ENCODE results near the gene PRLR. TPM values are rescaled to one million over a fixed set of nuclear protein-coding genes. Genes with fewer than 3 reads are reported as not detected.
A peak's percentile ranks its signal among the peaks of the same experiment; 100 is the strongest.

PRLR gene
- total RNA-seq, 1 experiment from 2014 or later, result not detected

- DNase-seq (ENCODE audit: extremely low read depth, low read depth), result no peak
Observed at GRCh38 chr5:35237580-35238376, 7.5 kb upstream of the PRLR start.

- no peak for DNase-seq (ENCODE audit: extremely low read depth, low read depth)
Observed at GRCh38 chr5:35236770-35237169, 6.5 kb upstream of the PRLR start.

- DNase-seq (ENCODE audit: extremely low read depth, low read depth), result no peak
Observed at GRCh38 chr5:35233601-35234000, 3.3 kb upstream of the PRLR start.

GRCh38 chr5:35233121-35233520, 2.8 kb upstream of the PRLR start:
- DNase-seq (ENCODE audit: extremely low read depth, low read depth), result no peak

- DNase-seq (ENCODE audit: extremely low read depth, low read depth), result no peak
Observed at GRCh38 chr5:35232124-35232523, 1.8 kb upstream of the PRLR start.

GRCh38 chr5:35229076-35230037, 930 bp downstream of the PRLR start:
- DNase-seq (ENCODE audit: extremely low read depth, low read depth), result no peak

GRCh38 chr5:35228310-35228709, 2.0 kb downstream of the PRLR start:
- no peak for DNase-seq (ENCODE audit: extremely low read depth, low read depth)

- no peak for DNase-seq (ENCODE audit: extremely low read depth, low read depth)
Observed at GRCh38 chr5:35227720-35228119, 2.6 kb downstream of the PRLR start.

- DNase-seq (ENCODE audit: extremely low read depth, low read depth), result no peak
Observed at GRCh38 chr5:35223787-35224395, 6.4 kb downstream of the PRLR start.

GRCh38 chr5:35220967-35221366, 9.3 kb downstream of the PRLR start:
- DNase-seq (ENCODE audit: extremely low read depth, low read depth), result no peak

GRCh38 chr5:35218981-35219380, 11.3 kb downstream of the PRLR start:
- DNase-seq (ENCODE audit: extremely low read depth, low read depth), result no peak

- no peak for DNase-seq (ENCODE audit: extremely low read depth, low read depth)
Observed at GRCh38 chr5:35214051-35214450, 16.2 kb downstream of the PRLR start.

GRCh38 chr5:35213608-35214007, 16.7 kb downstream of the PRLR start:
- DNase-seq (ENCODE audit: extremely low read depth, low read depth), result no peak

GRCh38 chr5:35212122-35212982, 17.9 kb downstream of the PRLR start:
- no peak for DNase-seq (ENCODE audit: extremely low read depth, low read depth)

GRCh38 chr5:35209862-35210261, 20.4 kb downstream of the PRLR start:
- DNase-seq (ENCODE audit: extremely low read depth, low read depth), result no peak

- no peak for DNase-seq (ENCODE audit: extremely low read depth, low read depth)
Observed at GRCh38 chr5:35205606-35206005, 24.7 kb downstream of the PRLR start.

- no peak for DNase-seq (ENCODE audit: extremely low read depth, low read depth)
Observed at GRCh38 chr5:35205186-35205585, 25.1 kb downstream of the PRLR start.

GRCh38 chr5:35203403-35203802, 26.9 kb downstream of the PRLR start:
- DNase-seq (ENCODE audit: extremely low read depth, low read depth), result no peak

GRCh38 chr5:35202319-35203111, 27.8 kb downstream of the PRLR start:
- peak; percentile 26 for DNase-seq (ENCODE audit: extremely low read depth, low read depth)
